T follicular helper cell (primary cell): ENCODE results near the gene ANO10.
"Not testable (repeated sequence)": the region's sequence is repeated elsewhere in the genome, so short reads cannot be mapped to it uniquely, and the experiment has no call there.

Experiments
- DNase-seq: peaks from one replicate; pipeline ENCODE4 v3.0.0-alpha.2; 2020; ENCODE audit warnings: low read depth

ANO10 gene

GRCh38 chr3:43629257-43629656, 7.4 kb upstream of the ANO10 start:
- DNase-seq = no peak

- DNase-seq = no peak
Observed at GRCh38 chr3:43627360-43627759, 5.5 kb upstream of the ANO10 start.

- DNase-seq = no peak
Observed at GRCh38 chr3:43624619-43625305, 3.0 kb upstream of the ANO10 start.

- DNase-seq = no peak
Observed at GRCh38 chr3:43620831-43621655, 768 bp downstream of the ANO10 start.

GRCh38 chr3:43619588-43619987, 2.2 kb downstream of the ANO10 start:
- no peak for DNase-seq

- no peak for DNase-seq
Observed at GRCh38 chr3:43618142-43618541, 3.7 kb downstream of the ANO10 start.

GRCh38 chr3:43616034-43616433, 5.8 kb downstream of the ANO10 start:
- no peak for DNase-seq

GRCh38 chr3:43615133-43615532, 6.7 kb downstream of the ANO10 start:
- no peak for DNase-seq

GRCh38 chr3:43613976-43614375, 7.8 kb downstream of the ANO10 start:
- DNase-seq = no peak

- DNase-seq = no peak
Observed at GRCh38 chr3:43612419-43612818, 9.4 kb downstream of the ANO10 start.

- DNase-seq = no peak
Observed at GRCh38 chr3:43609406-43609805, 12.4 kb downstream of the ANO10 start.

GRCh38 chr3:43608751-43609150, 13.1 kb downstream of the ANO10 start:
- no peak for DNase-seq

- DNase-seq = no peak
Observed at GRCh38 chr3:43606284-43606683, 15.5 kb downstream of the ANO10 start.

- DNase-seq = not testable (repeated sequence)
Observed at GRCh38 chr3:43599959-43600358, 21.9 kb downstream of the ANO10 start.

- DNase-seq = no peak
Observed at GRCh38 chr3:43597961-43598360, 23.9 kb downstream of the ANO10 start.

- not testable (repeated sequence) for DNase-seq
Observed at GRCh38 chr3:43596178-43596577, 25.6 kb downstream of the ANO10 start.

GRCh38 chr3:43595280-43595679, 26.5 kb downstream of the ANO10 start:
- DNase-seq = not testable (repeated sequence)

- DNase-seq = not testable (repeated sequence)
Observed at GRCh38 chr3:43593588-43593987, 28.2 kb downstream of the ANO10 start.

- DNase-seq = not testable (repeated sequence)
Observed at GRCh38 chr3:43591866-43592265, 29.9 kb downstream of the ANO10 start.

- no peak for DNase-seq
Observed at GRCh38 chr3:43587303-43587702, 34.5 kb downstream of the ANO10 start.

- no peak for DNase-seq
Observed at GRCh38 chr3:43584043-43584826, 37.6 kb downstream of the ANO10 start.

GRCh38 chr3:43583481-43583880, 38.3 kb downstream of the ANO10 start:
- DNase-seq = no peak

GRCh38 chr3:43582866-43583265, 38.9 kb downstream of the ANO10 start:
- no peak for DNase-seq
